Suprapubic skin (tissue), 4 donors: ENCODE data around the gene ADGRB3.

Experiments used
- EP300 ChIP-seq: sonication (generic); formaldehyde crosslinking; IDR thresholded peaks from one replicate; pipeline ENCODE4 v1.6.1; 2017; ENCODE audit warnings: antibody characterized with exemption
- POLR2A ChIP-seq, 2 donors: fragments of 450-650 bp; IDR thresholded peaks; one replicate each; pipeline ENCODE4 v1.6.1; 2017; ENCODE audit warnings: antibody characterized with exemption in 2 of 2, mild to moderate bottlenecking in 2 of 2, moderate library complexity in 2 of 2
- POLR2AphosphoS5 ChIP-seq, 3 donors: sonication (generic); formaldehyde crosslinking; IDR thresholded peaks; one replicate each; pipeline ENCODE4 v1.6.1; 2017; ENCODE audit warnings: antibody characterized with exemption in 3 of 3
- TF ChIP-seq, protein P1 (sequence below), 2 donors: fragments of 200-600 bp in 1 of 2; fragments of 450-650 bp in 1 of 2; sonication (generic) in 1 of 2; IDR thresholded peaks; one replicate each; pipeline ENCODE4 v1.5.1; 2016 to 2019; ENCODE audit warnings: antibody characterized with exemption in 2 of 2, mild to moderate bottlenecking in 1 of 2, moderate library complexity in 1 of 2

DNA sequence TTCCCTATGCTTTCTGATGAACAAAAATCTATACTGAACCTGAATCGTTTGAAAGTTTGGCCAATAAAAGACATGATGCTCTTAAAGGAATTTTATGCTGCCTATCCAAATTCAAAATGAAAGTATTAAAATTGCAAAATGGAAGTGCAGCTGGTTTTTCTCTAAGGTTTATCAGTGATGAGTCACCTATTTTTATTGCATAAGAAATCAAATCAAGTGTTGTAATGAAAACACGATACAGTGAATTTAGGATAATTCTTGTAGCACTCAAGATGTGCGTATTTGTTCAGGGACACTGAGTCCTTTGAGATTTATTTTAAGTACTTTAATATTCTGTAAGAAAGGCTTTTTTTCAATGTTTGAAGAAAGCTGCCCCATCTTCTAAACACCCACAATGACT lies 409.5 kb downstream of the ADGRB3 start:
- TF ChIP-seq POLR2AphosphoS5 (IDR thresholded peaks at IDR 0.05) (no peak), EP300 (no peak), POLR2A (IDR thresholded peaks at IDR 0.05) (no peak)
- TF ChIP-seq, protein P1, sequence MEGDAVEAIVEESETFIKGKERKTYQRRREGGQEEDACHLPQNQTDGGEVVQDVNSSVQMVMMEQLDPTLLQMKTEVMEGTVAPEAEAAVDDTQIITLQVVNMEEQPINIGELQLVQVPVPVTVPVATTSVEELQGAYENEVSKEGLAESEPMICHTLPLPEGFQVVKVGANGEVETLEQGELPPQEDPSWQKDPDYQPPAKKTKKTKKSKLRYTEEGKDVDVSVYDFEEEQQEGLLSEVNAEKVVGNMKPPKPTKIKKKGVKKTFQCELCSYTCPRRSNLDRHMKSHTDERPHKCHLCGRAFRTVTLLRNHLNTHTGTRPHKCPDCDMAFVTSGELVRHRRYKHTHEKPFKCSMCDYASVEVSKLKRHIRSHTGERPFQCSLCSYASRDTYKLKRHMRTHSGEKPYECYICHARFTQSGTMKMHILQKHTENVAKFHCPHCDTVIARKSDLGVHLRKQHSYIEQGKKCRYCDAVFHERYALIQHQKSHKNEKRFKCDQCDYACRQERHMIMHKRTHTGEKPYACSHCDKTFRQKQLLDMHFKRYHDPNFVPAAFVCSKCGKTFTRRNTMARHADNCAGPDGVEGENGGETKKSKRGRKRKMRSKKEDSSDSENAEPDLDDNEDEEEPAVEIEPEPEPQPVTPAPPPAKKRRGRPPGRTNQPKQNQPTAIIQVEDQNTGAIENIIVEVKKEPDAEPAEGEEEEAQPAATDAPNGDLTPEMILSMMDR (IDR thresholded peaks at IDR 0.05): no peak
